K562 (cell line): ENCODE measurements around the gene MYRFL. TPM values are rescaled to one million over a fixed set of nuclear protein-coding genes. Genes with fewer than 3 reads are reported as not detected.

Source experiments
- ATAC-seq: fragments of 200-7000 bp; cut with Tn5 transposase; 3 replicates; pipeline ENCODE4 v1.9.1; 2020; ENCODE audit warnings: moderate library complexity
- BruUV-seq: library from RNA; stranded (reverse); fragments of 400-500 nt; replicated peaks from 2 replicates; lab custom pipeline; 2021; lab: Mats Ljungman, UMichigan
- CTCF ChIA-PET: fragments of 300-600 bp; formaldehyde crosslinking; extraction: SDS; loops from one replicate; lab custom pipeline; 2021; ENCODE audit warnings: low intra/inter-chr PET ratio; lab: Yijun Ruan, JAX
- POLR2A ChIA-PET: fragments of 300-600, 350-650 bp; sonication (Branson Sonifier 250); formaldehyde crosslinking; extraction: SDS; loops from one replicate; lab custom pipeline; 2021; ENCODE audit warnings: antibody characterized with exemption, inconsistent platforms; lab: Yijun Ruan, JAX
- DNase-seq, 4 experiments: peaks; one replicate each; pipeline versions ENCODE4 v3.0.0 to v3.0.0-alpha.2; 2011 to 2018; ENCODE audit warnings: low spot score in 3 of 4, mixed read lengths in 3 of 4; ENCODE audit errors: extremely low read depth in 1 of 4
- FAIRE-seq: peaks from 2 replicates; lab custom pipeline; 2011; peaks lifted over from hg19 to GRCh38; lab: Jason Lieb, UNC
- H2AFZ ChIP-seq: 2 replicates; pipeline ENCODE4 v1.6.0; 2011; ENCODE audit warnings: low read depth, low read length, control low read depth, inconsistent platforms
- H3K27ac ChIP-seq: fragments of 200-600 bp; 3 replicates; pipeline ENCODE4 v1.8.0; 2011; ENCODE audit warnings: low read depth, mild to moderate bottlenecking, control low read depth, inconsistent platforms, low read length, moderate library complexity, mixed read lengths; ENCODE audit errors: extremely low read depth
- H3K27me3 ChIP-seq, 2 experiments: fragments of 300-600 bp in 1 of 2; 2 replicates in 1 of 2; 3 replicates in 1 of 2; pipeline versions ENCODE4 v1.6.0 to v1.8.0; 2011; ENCODE audit warnings: inconsistent platforms in 2 of 2, low read length in 2 of 2, mild to moderate bottlenecking in 1 of 2, mixed read lengths in 1 of 2, moderate library complexity in 1 of 2; ENCODE audit not compliant: control insufficient read depth in 2 of 2, insufficient read depth in 2 of 2
- H3K36me3 ChIP-seq: fragments of 300-600 bp; 3 replicates; pipeline ENCODE4 v1.8.0; 2011; ENCODE audit warnings: mild to moderate bottlenecking, low read length, inconsistent platforms; ENCODE audit not compliant: control insufficient read depth, insufficient read depth
- H3K4me1 ChIP-seq, 2 experiments: fragments of 200-600 bp in 1 of 2; replicated peaks in 1 of 2; 2 replicates in 1 of 2; 3 replicates in 1 of 2; pipeline versions ENCODE4 v1.5.1 to v1.8.0; 2011; ENCODE audit warnings: inconsistent platforms in 2 of 2, low read length in 2 of 2, mild to moderate bottlenecking in 1 of 2, mixed read lengths in 1 of 2, moderate library complexity in 1 of 2; ENCODE audit not compliant: control insufficient read depth in 2 of 2, insufficient read depth in 2 of 2
- H3K4me2 ChIP-seq: 2 replicates; pipeline ENCODE4 v1.6.1; 2011; ENCODE audit warnings: low read length, control low read depth, inconsistent platforms, mixed read lengths; ENCODE audit not compliant: insufficient read depth
- H3K4me3 ChIP-seq: fragments of 200-600 bp; sonication (generic), shearing (Covaris generic); 2 replicates; pipeline ENCODE4 v1.5.1; 2016; ENCODE audit warnings: control low read depth, inconsistent platforms
- H3K79me2 ChIP-seq: fragments of 200-600 bp; 3 replicates; pipeline ENCODE4 v1.8.0; 2011; ENCODE audit warnings: low read length, inconsistent platforms; ENCODE audit not compliant: control insufficient read depth, insufficient read depth
- H3K9ac ChIP-seq, 2 experiments: 2 replicates each; pipeline versions ENCODE4 v1.6.0 to v1.6.1; 2011; ENCODE audit warnings: low read depth in 2 of 2, low read length in 2 of 2, control low read depth in 1 of 2, inconsistent platforms in 1 of 2, mild to moderate bottlenecking in 1 of 2, mixed read lengths in 1 of 2; ENCODE audit not compliant: insufficient read depth in 1 of 2
- H3K9me1 ChIP-seq: one replicate; pipeline ENCODE4 v1.6.0; 2011; ENCODE audit warnings: inconsistent platforms, mild to moderate bottlenecking, low read length, moderate library complexity; ENCODE audit not compliant: control insufficient read depth, insufficient read depth
- H3K9me3 ChIP-seq: replicated peaks from 2 replicates; pipeline ENCODE4 v1.5.1; 2011; ENCODE audit warnings: low read depth, low read length, inconsistent platforms; ENCODE audit not compliant: control insufficient read depth, insufficient read depth
- H4K20me1 ChIP-seq: replicated peaks from 2 replicates; pipeline ENCODE4 v1.6.1; 2011; ENCODE audit warnings: low read length, inconsistent platforms, mixed read lengths; ENCODE audit not compliant: control insufficient read depth, insufficient read depth
- BDP1 ChIP-seq: IDR thresholded peaks from 3 replicates; pipeline ENCODE4 v1.6.1; 2011; ENCODE audit not compliant: insufficient read length, insufficient read depth
- CEBPB ChIP-seq: fragments of 450-650 bp; IDR thresholded peaks from 2 replicates; pipeline ENCODE4 v1.6.1; 2016; ENCODE audit warnings: missing genetic modification characterization, missing compliant biosample characterization
- HMG20B ChIP-seq: fragments of 250-450 bp; sonication (Bioruptor Pico); IDR thresholded peaks from 2 replicates; pipeline ENCODE4 v1.5.0; 2021; ENCODE audit warnings: mild to moderate bottlenecking
- NELFE ChIP-seq: IDR thresholded peaks from 2 replicates; pipeline ENCODE4 v1.6.1; 2011; ENCODE audit warnings: mild to moderate bottlenecking; ENCODE audit not compliant: insufficient read depth, insufficient read length
- POLR3A ChIP-seq: IDR thresholded peaks from 2 replicates; pipeline ENCODE4 v1.6.1; 2011; ENCODE audit warnings: borderline replicate concordance, mild to moderate bottlenecking, moderate library complexity; ENCODE audit not compliant: insufficient read length, insufficient read depth; ENCODE audit errors: extremely low read depth
- SIN3A ChIP-seq, 2 experiments: fragments of 150-350 bp in 1 of 2; IDR thresholded peaks; 2 replicates each; pipeline ENCODE4 v1.6.1; 2011 to 2016; ENCODE audit warnings: borderline replicate concordance in 2 of 2, low read depth in 2 of 2, low read length in 2 of 2, mild to moderate bottlenecking in 2 of 2, moderate library complexity in 2 of 2; ENCODE audit not compliant: control insufficient read depth in 1 of 2
- SMAD4 ChIP-seq: fragments of 250-450 bp; sonication (Bioruptor Pico); conservative IDR thresholded peaks from 2 replicates; pipeline ENCODE4 v1.8.0; 2021; ENCODE audit warnings: inconsistent platforms, mild to moderate bottlenecking, moderate library complexity
- SMARCE1 ChIP-seq: fragments of 450-650 bp; IDR thresholded peaks from 2 replicates; pipeline ENCODE4 v1.7.1; 2016; ENCODE audit warnings: mild to moderate bottlenecking
- ZNF780A ChIP-seq: fragments of 250-450 bp; sonication (Bioruptor Pico); IDR thresholded peaks from 2 replicates; pipeline ENCODE4 v1.5.0; 2021; ENCODE audit warnings: mild to moderate bottlenecking
- ZNF830 ChIP-seq: fragments of 250-450 bp; sonication (Bioruptor Pico); IDR thresholded peaks from 2 replicates; pipeline ENCODE4 v1.5.0; 2021; ENCODE audit warnings: mild to moderate bottlenecking
- WGBS: fragments of 100-300 bp; shearing (Covaris generic); methylation state at CpG from one replicate; pipeline ENCODE4 v1.1.6; 2016; ENCODE audit warnings: low coverage, mixed read lengths; ENCODE audit not compliant: insufficient coverage; ENCODE audit errors: missing lambda C conversion rate; 5-methylcytosine and 5-hydroxymethylcytosine counted together
- in situ Hi-C: fragments of 300-500 bp; cut with MboI; formaldehyde crosslinking; loops from 4 replicates; pipeline ENCODE4 v1.15.0; 2018; ENCODE audit warnings: inconsistent platforms, mixed read lengths
- intact Hi-C: fragments of 100-400 bp; cut with micrococcal nuclease; formaldehyde crosslinking; loops from 2 replicates; pipeline ENCODE4 v1.14.2; 2022
- polyA plus RNA-seq, 8 experiments: library from polyadenylated mRNA; depleted of rRNA in 4 of 8; stranded (reverse) in 5 of 8; unstranded in 3 of 8; fragments of >200 nt; fragmentation: Nextera tagmentation in 2 of 8; fragmentation: Illumina TruSeq in 1 of 8; extraction: Ambion mirVana in 2 of 8; extraction: Trizol in 1 of 8; gene quantifications; 2 replicates each; pipeline versions ENCODE4 v1.2.1 to v1.2.3, GENCODE V29; 2011 to 2014; ENCODE audit warnings: inconsistent platforms in 1 of 8, missing spikeins in 1 of 8
- total RNA-seq, 7 experiments: library from RNA; depleted of rRNA in 6 of 7; stranded (reverse); fragments of >200 nt in 6 of 7; fragmentation: Illumina TruSeq in 2 of 7; extraction: Trizol in 2 of 7; gene quantifications; 2 replicates each; pipeline versions ENCODE4 v1.2.1 to v1.2.3, GENCODE V29; 2011 to 2021; ENCODE audit warnings: low replicate concordance in 1 of 7
- TF ChIP-seq, protein P1 (sequence below): fragments of 250-450 bp; sonication (Bioruptor Pico); IDR thresholded peaks from 2 replicates; pipeline ENCODE4 v1.8.0; 2021; ENCODE audit warnings: moderate library complexity, mild to moderate bottlenecking, inconsistent platforms

MYRFL gene
- total and polyA plus RNA-seq, 9 of the 15 experiments (the other 6 are each of a cell fraction or from before 2014, with no cell fraction given): not detected

DNA sequence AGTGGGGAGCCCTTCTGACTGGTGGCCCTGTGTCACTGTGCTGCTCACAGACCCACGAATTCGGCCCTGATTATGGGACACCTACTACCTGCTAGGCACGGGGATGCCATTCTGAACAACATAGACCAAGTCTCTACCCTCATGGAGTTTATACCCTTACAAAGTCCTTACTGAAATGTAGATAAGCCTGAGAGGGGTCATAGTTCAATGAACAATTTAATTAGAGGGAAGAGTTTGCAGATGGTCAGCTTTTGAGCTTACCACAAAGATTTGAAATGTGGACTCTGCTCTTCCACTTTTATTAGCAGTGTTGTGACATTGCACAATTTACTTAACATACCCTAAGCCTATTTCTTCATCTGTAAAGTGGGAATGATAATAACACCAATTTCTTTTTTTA is 161.1 kb downstream of the MYRFL start:
- no peak overlapping the region for H2AFZ ChIP-seq
- no peaks in the 10 kb centered on the region for H3K27me3 ChIP-seq
- H3K36me3 ChIP-seq: no peaks in the 10 kb centered on the region
- no peak overlapping the region for H3K27ac ChIP-seq
- H3K4me2 ChIP-seq: no peak overlapping the region
- no peak overlapping the region for H3K9ac ChIP-seq
- intact Hi-C loops: no loop called here
- FAIRE-seq (no peak), DNase-seq (no peak), ATAC-seq (no peak)
- ChIA-PET CTCF (no interaction called here), POLR2A (no interaction called here)
- no peaks in the 10 kb centered on the region for H3K9me3 ChIP-seq
- H3K4me1 ChIP-seq: no peaks in the 10 kb centered on the region; a peak in 1 of 5 replicates
- H4K20me1 ChIP-seq: no peaks in the 10 kb centered on the region
- TF ChIP-seq ZNF780A (CRISPR knock-in tag): no peak
- no peak for TF ChIP-seq NELFE
- peak; percentile 23; the same call in 1 of the 2 replicates for TF ChIP-seq CEBPB
- TF ChIP-seq, protein P1, sequence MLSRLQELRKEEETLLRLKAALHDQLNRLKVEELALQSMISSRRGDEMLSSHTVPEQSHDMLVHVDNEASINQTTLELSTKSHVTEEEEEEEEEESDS (CRISPR knock-in tag): no peak
- in situ Hi-C loops: no loop called here
- WGBS: 2% methylated on average over 3 of the region's 3 CpGs
- no peaks in the 10 kb centered on the region for H3K9me1 ChIP-seq
- no peaks in the 10 kb centered on the region for H3K79me2 ChIP-seq
- no peak overlapping the region for H3K4me3 ChIP-seq
- no TSS peak for BruUV-seq

DNA sequence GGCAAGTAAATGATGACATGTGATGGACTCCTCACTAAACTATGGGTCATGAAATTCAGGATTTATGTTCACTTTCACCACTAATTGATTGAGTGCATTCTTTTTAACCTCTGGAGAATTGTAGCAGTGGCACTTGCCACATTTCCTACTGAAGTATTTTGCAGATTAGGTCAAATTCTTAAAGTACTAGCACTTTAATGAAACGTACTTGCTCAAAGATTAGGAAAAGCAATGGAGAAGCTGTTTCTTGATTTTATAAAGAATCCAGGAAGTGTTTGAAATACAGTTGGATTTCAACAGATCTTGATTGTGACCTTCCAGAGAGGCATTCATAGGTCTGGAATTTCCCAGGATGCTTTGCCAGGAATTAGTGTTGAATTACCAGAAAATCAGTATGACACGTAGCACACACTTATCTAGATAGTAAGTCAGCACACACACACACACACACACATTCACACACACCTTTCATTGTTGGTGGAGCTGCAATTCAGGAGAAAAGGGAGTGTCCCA is 162.6 kb downstream of the MYRFL start:
- H3K9me3 ChIP-seq: no peaks in the 10 kb centered on the region
- in situ Hi-C loops (no loop called here), intact Hi-C loops (no loop called here)
- no peak for ATAC-seq
- H3K4me2 ChIP-seq: no peak overlapping the region
- no peak overlapping the region for H3K27ac ChIP-seq
- no peak for DNase-seq
- no TSS peak for BruUV-seq
- no peaks in the 10 kb centered on the region for H3K9me1 ChIP-seq
- FAIRE-seq: no peak
- H3K36me3 ChIP-seq: no peaks in the 10 kb centered on the region
- no peak overlapping the region for H2AFZ ChIP-seq
- ChIA-PET CTCF (no interaction called here), POLR2A (interaction anchor here (1.2 kb wide), 1 partner anchor 11 kb away, joined by 3 read pairs; no protein-coding TSS in a partner anchor)
- H3K4me3 ChIP-seq: no peak overlapping the region
- H3K4me1 ChIP-seq: no peaks in the 10 kb centered on the region; a peak in 1 of 5 replicates
- no peak overlapping the region for H3K9ac ChIP-seq
- H3K27me3 ChIP-seq: 0 out of 5 replicates have a peak, but pooled peaks cover 0 to 5% of the 10 kb centered on the region in 2 experiments
- 3% methylated on average over 2 of the region's 2 CpGs for WGBS
- H3K79me2 ChIP-seq: no peaks in the 10 kb centered on the region
- H4K20me1 ChIP-seq: no peaks in the 10 kb centered on the region
- TF ChIP-seq HMG20B (CRISPR knock-in tag): no peak
- no peak for TF ChIP-seq POLR3A
- TF ChIP-seq ZNF830: no peak
- no peak for TF ChIP-seq SMAD4 (CRISPR knock-in tag)
- TF ChIP-seq SMARCE1: no peak
- TF ChIP-seq SIN3A (IDR thresholded peaks at IDR 0.05; ENCODE audit: borderline replicate concordance in 2 of 2, control insufficient read depth in 1 of 2, low read depth in 2 of 2, low read length in 2 of 2): no peak
- TF ChIP-seq BDP1: no peak
